HepG2 (cell line): Measurements from ENCODE around the gene ZBTB7B. TPM values are rescaled to one million over a fixed set of nuclear protein-coding genes. Genes with fewer than 3 reads are reported as not detected.
A peak's percentile ranks its signal among the peaks of the same experiment; 100 is the strongest.

Experiments used
- HHEX ChIP-seq: IDR thresholded peaks from 2 replicates; pipeline ENCODE4 v1.6.1; 2016; ENCODE audit warnings: control low read depth
- HINFP ChIP-seq: sonication (generic); formaldehyde crosslinking; IDR thresholded peaks from 2 replicates; pipeline ENCODE4 v1.4.0; 2020; ENCODE audit warnings: low read depth, mild to moderate bottlenecking, missing genetic modification reagents
- IRF2 ChIP-seq: IDR thresholded peaks from 2 replicates; pipeline ENCODE4 v1.6.1; 2018; ENCODE audit warnings: missing genetic modification reagents, missing compliant biosample characterization
- ISL2 ChIP-seq: sonication (generic); formaldehyde crosslinking; IDR thresholded peaks from 2 replicates; pipeline ENCODE4 v1.5.0; 2020; ENCODE audit warnings: missing genetic modification reagents
- KDM5B ChIP-seq: sonication (generic); formaldehyde crosslinking; IDR thresholded peaks from 2 replicates; pipeline ENCODE4 v1.4.0; 2020; ENCODE audit warnings: missing genetic modification reagents, mild to moderate bottlenecking, borderline replicate concordance
- MYC ChIP-seq: sonication (generic); formaldehyde crosslinking; IDR thresholded peaks from 2 replicates; pipeline ENCODE4 v1.9.0; 2021; ENCODE audit warnings: missing genetic modification reagents, borderline replicate concordance
- SAP130 ChIP-seq: IDR thresholded peaks from 2 replicates; pipeline ENCODE4 v1.6.1; 2016; ENCODE audit warnings: low read depth
- YEATS4 ChIP-seq: sonication (generic); formaldehyde crosslinking; IDR thresholded peaks from 2 replicates; pipeline ENCODE4 v1.4.0; 2020; ENCODE audit warnings: missing genetic modification reagents, borderline replicate concordance
- ZFY ChIP-seq: sonication (generic); formaldehyde crosslinking; IDR thresholded peaks from 2 replicates; pipeline ENCODE4 v1.4.0; 2020; ENCODE audit warnings: missing genetic modification reagents
- ZNF619 ChIP-seq: sonication (generic); formaldehyde crosslinking; IDR thresholded peaks from 2 replicates; pipeline ENCODE4 v1.4.0; 2020; ENCODE audit warnings: mild to moderate bottlenecking, missing genetic modification reagents
- ZNF646 ChIP-seq: sonication (generic); formaldehyde crosslinking; IDR thresholded peaks from 2 replicates; pipeline ENCODE4 v1.9.0; 2021; ENCODE audit warnings: mild to moderate bottlenecking, missing genetic modification reagents
- ZNF772 ChIP-seq: sonication (generic); formaldehyde crosslinking; IDR thresholded peaks from 2 replicates; pipeline ENCODE4 v1.5.0; 2020; ENCODE audit warnings: mild to moderate bottlenecking, missing genetic modification reagents
- polyA plus RNA-seq, 8 experiments: library from polyadenylated mRNA; depleted of rRNA in 3 of 8; stranded (reverse) in 7 of 8; unstranded in 1 of 8; fragments of >200 nt; fragmentation: Illumina TruSeq in 4 of 8; extraction: Trizol in 4 of 8; gene quantifications; 2 replicates each; pipeline versions ENCODE4 v1.2.1 to v1.2.3, GENCODE V29; 2011 to 2016; ENCODE audit warnings: low read depth in 4 of 8, missing spikeins in 1 of 8, mixed read lengths in 1 of 8; ENCODE audit not compliant: insufficient read depth in 1 of 8
- total RNA-seq, 5 experiments: library from RNA; depleted of rRNA; stranded (reverse); fragments of >200 nt; fragmentation: Illumina TruSeq; extraction: Trizol; gene quantifications; 2 replicates each; pipeline ENCODE4 v1.2.3, GENCODE V29; 2016; ENCODE audit warnings: low read depth in 1 of 5
- TF ChIP-seq, protein P1 (sequence below): sonication (generic); formaldehyde crosslinking; IDR thresholded peaks from 2 replicates; pipeline ENCODE4 v1.5.1; 2020; ENCODE audit warnings: missing genetic modification reagents, mild to moderate bottlenecking, borderline replicate concordance
- TF ChIP-seq, protein P2 (sequence below): sonication (generic); formaldehyde crosslinking; IDR thresholded peaks from 2 replicates; pipeline ENCODE4 v1.5.1; 2020; ENCODE audit warnings: mild to moderate bottlenecking, missing genetic modification reagents, moderate library complexity

ZBTB7B gene
- total and polyA plus RNA-seq, 2 of the 13 experiments (the other 11 are each of a cell fraction or from before 2014, with no cell fraction given), result 15.5 to 17.5 TPM

DNA sequence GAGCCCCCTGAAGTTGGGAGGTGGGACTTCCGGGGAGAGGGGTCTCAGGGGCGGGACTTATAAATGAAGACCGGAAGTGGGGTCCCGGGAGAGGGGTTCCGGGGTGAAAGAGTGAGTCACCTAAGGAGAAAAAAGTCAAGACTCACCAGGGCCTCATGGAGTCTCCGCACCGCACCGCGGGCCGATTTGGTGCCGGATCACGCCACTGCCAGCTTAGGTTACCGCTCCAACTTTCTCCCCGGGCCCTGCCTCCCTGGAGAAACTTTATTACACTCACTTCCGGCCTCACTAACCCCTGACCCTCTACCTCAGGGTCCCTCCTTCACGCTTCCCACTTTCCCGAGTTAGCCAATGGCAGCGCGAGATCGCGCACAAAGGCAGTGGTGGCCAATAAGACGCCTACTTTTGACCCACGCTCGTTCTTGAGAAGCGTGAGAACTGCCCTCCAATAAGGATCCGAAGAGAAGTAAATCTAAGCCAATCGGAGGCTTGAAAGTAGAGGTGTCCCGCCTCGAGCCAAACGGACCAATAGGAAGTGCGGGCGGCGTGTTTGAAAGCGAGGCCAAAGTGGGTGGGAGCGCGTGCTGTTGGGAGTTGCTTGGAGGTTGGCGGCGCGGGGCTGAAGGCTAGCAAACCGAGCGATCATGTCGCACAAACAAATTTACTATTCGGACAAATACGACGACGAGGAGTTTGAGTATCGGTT, 28.3 kb upstream of the ZBTB7B start, which contains the start of gene CKS1B (continued):
- TF ChIP-seq HINFP (CRISPR knock-in tag) (no peak), HHEX (CRISPR knock-in tag) (no peak), YEATS4 (peak; percentile 17; the same call in 1 of the 2 replicates), ZNF619 (CRISPR knock-in tag) (no peak), SAP130 (peak; percentile 100), KDM5B (CRISPR knock-in tag) (peak; percentile 84; the same call in 1 of the 2 replicates), ZNF646 (CRISPR knock-in tag) (no peak), IRF2 (CRISPR knock-in tag) (0 out of 2 replicates have a peak, but pooled peaks have one; percentile 40), ZFY (CRISPR knock-in tag) (peak; percentile 51), MYC (CRISPR knock-in tag) (peak; percentile 93), ISL2 (CRISPR knock-in tag) (no peak), ZNF772 (CRISPR knock-in tag) (no peak)
- TF ChIP-seq, protein P1, sequence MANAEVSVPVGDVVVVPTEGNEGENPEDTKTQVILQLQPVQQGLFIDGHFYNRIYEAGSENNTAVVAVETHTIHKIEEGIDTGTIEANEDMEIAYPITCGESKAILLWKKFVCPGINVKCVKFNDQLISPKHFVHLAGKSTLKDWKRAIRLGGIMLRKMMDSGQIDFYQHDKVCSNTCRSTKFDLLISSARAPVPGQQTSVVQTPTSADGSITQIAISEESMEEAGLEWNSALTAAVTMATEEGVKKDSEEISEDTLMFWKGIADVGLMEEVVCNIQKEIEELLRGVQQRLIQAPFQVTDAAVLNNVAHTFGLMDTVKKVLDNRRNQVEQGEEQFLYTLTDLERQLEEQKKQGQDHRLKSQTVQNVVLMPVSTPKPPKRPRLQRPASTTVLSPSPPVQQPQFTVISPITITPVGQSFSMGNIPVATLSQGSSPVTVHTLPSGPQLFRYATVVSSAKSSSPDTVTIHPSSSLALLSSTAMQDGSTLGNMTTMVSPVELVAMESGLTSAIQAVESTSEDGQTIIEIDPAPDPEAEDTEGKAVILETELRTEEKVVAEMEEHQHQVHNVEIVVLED (CRISPR knock-in tag), result peak; percentile 88
- TF ChIP-seq, protein P2, sequence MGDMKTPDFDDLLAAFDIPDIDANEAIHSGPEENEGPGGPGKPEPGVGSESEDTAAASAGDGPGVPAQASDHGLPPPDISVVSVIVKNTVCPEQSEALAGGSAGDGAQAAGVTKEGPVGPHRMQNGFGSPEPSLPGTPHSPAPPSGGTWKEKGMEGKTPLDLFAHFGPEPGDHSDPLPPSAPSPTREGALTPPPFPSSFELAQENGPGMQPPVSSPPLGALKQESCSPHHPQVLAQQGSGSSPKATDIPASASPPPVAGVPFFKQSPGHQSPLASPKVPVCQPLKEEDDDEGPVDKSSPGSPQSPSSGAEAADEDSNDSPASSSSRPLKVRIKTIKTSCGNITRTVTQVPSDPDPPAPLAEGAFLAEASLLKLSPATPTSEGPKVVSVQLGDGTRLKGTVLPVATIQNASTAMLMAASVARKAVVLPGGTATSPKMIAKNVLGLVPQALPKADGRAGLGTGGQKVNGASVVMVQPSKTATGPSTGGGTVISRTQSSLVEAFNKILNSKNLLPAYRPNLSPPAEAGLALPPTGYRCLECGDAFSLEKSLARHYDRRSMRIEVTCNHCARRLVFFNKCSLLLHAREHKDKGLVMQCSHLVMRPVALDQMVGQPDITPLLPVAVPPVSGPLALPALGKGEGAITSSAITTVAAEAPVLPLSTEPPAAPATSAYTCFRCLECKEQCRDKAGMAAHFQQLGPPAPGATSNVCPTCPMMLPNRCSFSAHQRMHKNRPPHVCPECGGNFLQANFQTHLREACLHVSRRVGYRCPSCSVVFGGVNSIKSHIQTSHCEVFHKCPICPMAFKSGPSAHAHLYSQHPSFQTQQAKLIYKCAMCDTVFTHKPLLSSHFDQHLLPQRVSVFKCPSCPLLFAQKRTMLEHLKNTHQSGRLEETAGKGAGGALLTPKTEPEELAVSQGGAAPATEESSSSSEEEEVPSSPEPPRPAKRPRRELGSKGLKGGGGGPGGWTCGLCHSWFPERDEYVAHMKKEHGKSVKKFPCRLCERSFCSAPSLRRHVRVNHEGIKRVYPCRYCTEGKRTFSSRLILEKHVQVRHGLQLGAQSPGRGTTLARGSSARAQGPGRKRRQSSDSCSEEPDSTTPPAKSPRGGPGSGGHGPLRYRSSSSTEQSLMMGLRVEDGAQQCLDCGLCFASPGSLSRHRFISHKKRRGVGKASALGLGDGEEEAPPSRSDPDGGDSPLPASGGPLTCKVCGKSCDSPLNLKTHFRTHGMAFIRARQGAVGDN, result peak; percentile 95
